Cardiac fibroblast (primary cell): ENCODE data around the gene FAN1.

Experiments
- DNase-seq, 2 donors: peaks; one replicate each; pipeline versions ENCODE4 v3.0.0 to v3.0.0-alpha.2; 2010; ENCODE audit warnings: low read depth in 2 of 2
- H3K4me3 ChIP-seq, 2 donors: replicated peaks in 1 of 2; 1 replicate in 1 of 2; 2 replicates in 1 of 2; pipeline ENCODE4 v1.5.1; 2011; ENCODE audit warnings: low read depth in 2 of 2, low read length in 2 of 2, mild to moderate bottlenecking in 2 of 2, moderate library complexity in 1 of 2
- TF ChIP-seq, protein P1 (sequence below): IDR thresholded peaks from one replicate; pipeline ENCODE4 v1.5.1; 2011; ENCODE audit warnings: low read depth, mild to moderate bottlenecking, low read length, inconsistent platforms

The FAN1 gene

DNA sequence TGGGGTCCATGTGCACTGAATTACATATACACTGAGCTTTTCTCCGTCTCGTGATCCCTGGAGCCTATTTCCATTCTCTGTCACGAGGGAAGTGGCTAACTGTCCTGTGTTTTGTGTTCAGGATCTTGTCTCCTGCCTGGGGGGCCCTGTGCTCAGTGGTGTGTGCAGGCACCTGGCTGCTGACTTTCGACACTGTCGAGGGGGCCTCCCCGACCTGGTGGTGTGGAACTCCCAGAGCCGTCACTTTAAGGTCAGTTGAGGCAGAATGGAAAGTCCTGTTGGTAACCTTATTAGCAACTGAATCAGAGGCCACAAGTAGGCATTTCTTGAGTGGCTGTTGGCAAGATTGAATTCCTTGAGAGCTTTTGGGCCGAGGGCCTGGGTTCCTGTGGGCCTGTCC, 26.7 kb downstream of the FAN1 start:
- DNase-seq: no peak
- H3K4me3 ChIP-seq: no peak overlapping the region
- TF ChIP-seq, protein P1, sequence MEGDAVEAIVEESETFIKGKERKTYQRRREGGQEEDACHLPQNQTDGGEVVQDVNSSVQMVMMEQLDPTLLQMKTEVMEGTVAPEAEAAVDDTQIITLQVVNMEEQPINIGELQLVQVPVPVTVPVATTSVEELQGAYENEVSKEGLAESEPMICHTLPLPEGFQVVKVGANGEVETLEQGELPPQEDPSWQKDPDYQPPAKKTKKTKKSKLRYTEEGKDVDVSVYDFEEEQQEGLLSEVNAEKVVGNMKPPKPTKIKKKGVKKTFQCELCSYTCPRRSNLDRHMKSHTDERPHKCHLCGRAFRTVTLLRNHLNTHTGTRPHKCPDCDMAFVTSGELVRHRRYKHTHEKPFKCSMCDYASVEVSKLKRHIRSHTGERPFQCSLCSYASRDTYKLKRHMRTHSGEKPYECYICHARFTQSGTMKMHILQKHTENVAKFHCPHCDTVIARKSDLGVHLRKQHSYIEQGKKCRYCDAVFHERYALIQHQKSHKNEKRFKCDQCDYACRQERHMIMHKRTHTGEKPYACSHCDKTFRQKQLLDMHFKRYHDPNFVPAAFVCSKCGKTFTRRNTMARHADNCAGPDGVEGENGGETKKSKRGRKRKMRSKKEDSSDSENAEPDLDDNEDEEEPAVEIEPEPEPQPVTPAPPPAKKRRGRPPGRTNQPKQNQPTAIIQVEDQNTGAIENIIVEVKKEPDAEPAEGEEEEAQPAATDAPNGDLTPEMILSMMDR: no peak

DNA sequence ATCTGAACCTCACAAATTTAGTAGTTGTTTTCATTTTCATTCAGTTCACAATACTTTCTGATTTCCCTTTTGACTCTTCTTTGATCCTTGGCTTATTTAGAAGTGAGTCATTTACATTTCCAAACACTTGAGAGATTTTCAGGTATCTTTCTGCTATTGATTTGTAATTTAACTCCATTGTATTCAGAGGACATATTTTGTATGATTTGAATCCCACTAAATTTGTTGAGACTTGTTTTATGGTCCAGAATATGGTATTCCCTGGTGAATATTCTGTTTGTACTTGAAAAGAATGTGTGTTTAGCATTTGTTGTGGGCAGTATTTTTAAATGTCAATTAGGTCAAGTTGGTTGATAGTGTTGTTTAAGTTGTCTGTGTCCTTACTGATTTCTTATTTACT, 29.6 kb downstream of the FAN1 start:
- TF ChIP-seq, protein P1: no peak
- no peak overlapping the region for H3K4me3 ChIP-seq
- DNase-seq: no peak

DNA sequence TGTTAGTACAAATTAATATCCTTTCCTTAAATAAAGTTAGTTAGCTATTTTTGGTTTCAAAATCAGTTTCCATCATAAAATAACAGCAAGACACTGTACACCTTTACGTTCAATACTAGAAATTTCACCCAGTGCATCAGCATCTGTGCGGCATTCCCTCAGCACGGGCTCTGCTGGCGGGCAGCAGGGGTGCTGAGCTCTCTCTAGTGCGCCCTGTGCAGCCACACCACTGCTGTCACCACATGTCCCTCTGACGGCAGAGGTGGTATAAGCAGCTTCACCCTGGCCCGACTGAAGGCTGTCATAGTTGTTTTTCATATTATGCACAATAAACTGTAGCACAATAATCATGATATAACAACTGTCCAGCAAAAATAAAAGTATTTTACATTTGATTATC, 35.4 kb downstream of the FAN1 start:
- DNase-seq: no peak
- TF ChIP-seq, protein P1: no peak
- H3K4me3 ChIP-seq: no peak overlapping the region

DNA sequence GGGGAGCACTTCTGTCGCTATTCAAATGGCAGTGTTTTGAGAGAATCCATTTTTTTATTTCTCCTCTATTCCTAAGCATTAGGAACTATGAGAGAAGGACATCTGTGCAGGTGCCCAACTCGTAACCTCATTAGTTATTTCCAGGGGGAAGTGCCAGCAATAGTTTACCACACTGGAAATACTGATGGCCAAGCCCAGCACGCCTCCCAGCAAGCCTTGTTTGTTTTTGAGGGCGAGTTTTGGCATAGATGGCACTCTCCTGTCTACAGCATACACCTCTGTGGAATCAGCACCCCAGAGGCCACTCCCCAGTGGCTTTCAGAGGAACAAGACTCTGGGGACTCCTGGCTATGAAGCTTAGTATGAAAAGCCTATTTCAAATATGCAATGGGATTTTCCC, 36.6 kb downstream of the FAN1 start:
- no peak for DNase-seq
- TF ChIP-seq, protein P1: no peak
- no peak overlapping the region for H3K4me3 ChIP-seq

DNA sequence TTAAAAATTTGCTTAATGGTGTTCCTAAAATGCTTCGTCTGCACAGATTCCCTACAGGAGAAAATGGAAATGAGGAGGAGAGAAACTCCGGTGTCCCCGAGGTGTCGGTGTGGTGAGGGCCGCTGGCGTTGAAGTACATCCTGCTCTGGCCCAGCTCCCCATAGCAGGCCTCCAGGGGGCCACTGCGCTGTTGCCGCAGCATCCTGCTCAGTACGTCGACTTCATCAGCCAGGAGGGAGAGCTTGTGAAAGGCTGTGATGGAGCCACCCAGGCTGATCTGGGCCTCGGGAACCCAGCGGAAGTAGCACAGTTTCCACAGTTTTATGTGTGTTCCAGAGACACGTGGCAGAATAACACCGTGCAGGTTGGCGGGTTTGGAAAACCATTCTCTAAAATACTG, 37.8 kb downstream of the FAN1 start:
- no peak overlapping the region for H3K4me3 ChIP-seq
- no peak for DNase-seq
- TF ChIP-seq, protein P1: no peak

DNA sequence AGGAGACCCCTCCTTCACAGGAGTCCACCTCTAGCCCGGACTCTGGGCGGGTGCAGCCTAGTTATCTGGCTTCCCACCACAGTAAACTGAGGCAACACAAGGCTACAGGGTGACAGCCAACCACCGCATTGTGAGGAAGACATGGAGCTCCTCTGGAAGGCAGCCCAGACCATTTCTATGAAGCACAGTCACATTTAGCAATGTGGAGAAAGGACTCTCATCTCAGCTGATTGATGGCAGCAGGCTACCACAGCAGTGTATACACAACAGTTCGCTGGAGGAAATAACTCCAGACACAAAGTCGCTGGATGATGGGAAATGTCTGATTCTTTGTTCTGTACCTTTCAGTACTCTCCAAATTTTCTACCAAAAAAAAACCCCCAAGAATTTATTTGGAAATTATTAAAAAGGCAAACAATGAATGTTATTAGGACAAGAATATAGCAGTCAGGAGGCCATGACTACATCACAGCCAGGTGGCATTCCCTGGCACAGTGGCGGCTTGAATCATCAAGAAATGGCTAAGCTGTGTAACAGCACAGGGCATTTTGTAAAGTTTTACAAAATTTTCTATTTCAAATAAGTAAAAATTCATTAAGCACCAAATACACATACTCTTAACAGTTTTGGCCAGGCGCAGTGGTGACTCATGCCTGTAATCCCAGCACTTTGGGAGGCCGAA, 40.1 kb downstream of the FAN1 start:
- DNase-seq: no peak
- no peak overlapping the region for H3K4me3 ChIP-seq

More for the DNA sequence above, 40.1 kb downstream of the FAN1 start:
- TF ChIP-seq, protein P1: no peak
